KMS-11 (cell line): ENCODE data around the gene SPRR1B.

Source experiments
- H2AFZ ChIP-seq: fragments of 200-600 bp; sonication (generic); 2 replicates; pipeline ENCODE4 v1.6.1; 2016; ENCODE audit warnings: antibody characterized with exemption, mixed run types, low read depth
- H3K27ac ChIP-seq: fragments of 200-600 bp; sonication (generic); 2 replicates; pipeline ENCODE4 v1.6.1; 2016; ENCODE audit warnings: mild to moderate bottlenecking, mixed run types
- H3K27me3 ChIP-seq: fragments of 200-600 bp; sonication (generic); 2 replicates; pipeline ENCODE4 v1.6.1; 2017; ENCODE audit warnings: mild to moderate bottlenecking, low read depth, mixed run types, moderate library complexity; ENCODE audit not compliant: insufficient read depth
- H3K36me3 ChIP-seq: fragments of 200-600 bp; sonication (generic); 2 replicates; pipeline ENCODE4 v1.6.1; 2017; ENCODE audit warnings: mild to moderate bottlenecking, mixed run types; ENCODE audit not compliant: insufficient read depth
- H3K4me1 ChIP-seq: fragments of 200-600 bp; sonication (generic); 2 replicates; pipeline ENCODE4 v1.6.1; 2016; ENCODE audit warnings: mild to moderate bottlenecking, low read depth, mixed run types; ENCODE audit not compliant: poor library complexity, severe bottlenecking
- H3K4me2 ChIP-seq: fragments of 200-600 bp; sonication (generic); 2 replicates; pipeline ENCODE4 v1.7.0; 2016; ENCODE audit warnings: mild to moderate bottlenecking, mixed run types
- H3K4me3 ChIP-seq: fragments of 200-600 bp; sonication (generic); IDR thresholded peaks from 2 replicates; pipeline ENCODE4 v1.6.1; 2017; ENCODE audit warnings: low read depth, low read length, mixed read lengths; ENCODE audit not compliant: insufficient read depth
- H3K79me2 ChIP-seq: fragments of 200-600 bp; sonication (generic); 2 replicates; pipeline ENCODE4 v1.6.1; 2016; ENCODE audit warnings: low read depth, mixed run types; ENCODE audit not compliant: insufficient read depth
- H3K9ac ChIP-seq: fragments of 200-600 bp; sonication (generic); 2 replicates; pipeline ENCODE4 v1.6.1; 2016; ENCODE audit warnings: mild to moderate bottlenecking, mixed run types
- H4K20me1 ChIP-seq: fragments of 200-600 bp; sonication (generic); 2 replicates; pipeline ENCODE4 v1.6.1; 2016; ENCODE audit warnings: mild to moderate bottlenecking, mixed run types; ENCODE audit not compliant: insufficient read depth
- CTCF ChIP-seq: fragments of 200-600 bp; sonication (generic); conservative IDR thresholded peaks from 2 replicates; pipeline ENCODE4 v1.6.1; 2017; ENCODE audit warnings: low read depth, mild to moderate bottlenecking, antibody characterized with exemption, low read length, moderate library complexity, mixed read lengths

SPRR1B gene

GRCh38 chr1:152997901-152998300 lies 33.1 kb upstream of the SPRR1B start:
- no peak overlapping the region for H3K27ac ChIP-seq
- no peaks in the 10 kb centered on the region for H3K4me1 ChIP-seq
- no peaks in the 10 kb centered on the region for H4K20me1 ChIP-seq
- no peaks in the 10 kb centered on the region for H3K79me2 ChIP-seq
- no peaks in the 10 kb centered on the region for H3K36me3 ChIP-seq
- H2AFZ ChIP-seq: no peak overlapping the region
- H3K4me2 ChIP-seq: no peak overlapping the region
- H3K9ac ChIP-seq: no peak overlapping the region
- no peak overlapping the region for H3K4me3 ChIP-seq
- TF ChIP-seq CTCF: no peak
- no peaks in the 10 kb centered on the region for H3K27me3 ChIP-seq

- Histone ChIP-seq H3K4me1 (no peaks in the 10 kb centered on the region), H3K27me3 (no peaks in the 10 kb centered on the region), H3K9ac (no peak overlapping the region), H3K36me3 (no peaks in the 10 kb centered on the region), H4K20me1 (no peaks in the 10 kb centered on the region), H3K79me2 (no peaks in the 10 kb centered on the region), H3K4me3 (no peak overlapping the region), H2AFZ (no peak overlapping the region), H3K27ac (no peak overlapping the region), H3K4me2 (no peak overlapping the region)
- TF ChIP-seq CTCF: no peak
Measured at GRCh38 chr1:152998476-152998875, 32.5 kb upstream of the SPRR1B start.

- no peak for TF ChIP-seq CTCF
- H3K27ac ChIP-seq: no peak overlapping the region
- H3K79me2 ChIP-seq: no peaks in the 10 kb centered on the region
Measured at GRCh38 chr1:152999818-153000217, 31.2 kb upstream of the SPRR1B start.

GRCh38 chr1:153000294-153000693 lies 30.7 kb upstream of the SPRR1B start:
- Histone ChIP-seq H3K4me1 (no peaks in the 10 kb centered on the region), H3K27ac (no peak overlapping the region), H2AFZ (no peak overlapping the region), H3K79me2 (no peaks in the 10 kb centered on the region), H3K4me3 (no peak overlapping the region), H3K4me2 (no peak overlapping the region), H3K27me3 (no peaks in the 10 kb centered on the region), H3K9ac (no peak overlapping the region), H4K20me1 (no peaks in the 10 kb centered on the region), H3K36me3 (no peaks in the 10 kb centered on the region)
- no peak for TF ChIP-seq CTCF

More at GRCh38 chr1:152999818-153000217, 31.2 kb upstream of the SPRR1B start:
- Histone ChIP-seq H2AFZ (no peak overlapping the region), H3K4me1 (no peaks in the 10 kb centered on the region), H3K9ac (no peak overlapping the region), H3K4me3 (no peak overlapping the region), H3K27me3 (no peaks in the 10 kb centered on the region), H3K4me2 (no peak overlapping the region), H4K20me1 (no peaks in the 10 kb centered on the region), H3K36me3 (no peaks in the 10 kb centered on the region)
